Trophoblast cell (in vitro differentiated cells and primary cell): ENCODE data around the gene XIST.
"Not testable (repeated sequence)": the region's sequence is repeated elsewhere in the genome, so short reads cannot be mapped to it uniquely, and the experiment has no call there.

ENCODE experiments used
- DNase-seq, 2 donors: peaks; one replicate each; pipeline ENCODE4 v3.0.0-alpha.2; 2016
- H2AFZ ChIP-seq: 2 replicates; pipeline ENCODE4 v1.6.1; 2013; ENCODE audit warnings: low read length, moderate library complexity, mild to moderate bottlenecking; ENCODE audit not compliant: insufficient read depth, poor library complexity
- H2AK5ac ChIP-seq: 2 replicates; pipeline ENCODE4 v1.6.1; 2013; ENCODE audit warnings: mild to moderate bottlenecking, low read length
- H2BK120ac ChIP-seq: 2 replicates; pipeline ENCODE4 v1.6.1; 2013; ENCODE audit warnings: low read length, mild to moderate bottlenecking, moderate library complexity; ENCODE audit not compliant: insufficient read depth, poor library complexity
- H2BK12ac ChIP-seq: 2 replicates; pipeline ENCODE4 v1.6.1; 2013; ENCODE audit warnings: mild to moderate bottlenecking, low read length, moderate library complexity
- H2BK5ac ChIP-seq: 2 replicates; pipeline ENCODE4 v1.6.1; 2013; ENCODE audit warnings: low read length, low read depth, moderate library complexity, mild to moderate bottlenecking; ENCODE audit not compliant: poor library complexity
- H3K14ac ChIP-seq: 2 replicates; pipeline ENCODE4 v1.6.1; 2013; ENCODE audit warnings: mild to moderate bottlenecking, low read length
- H3K18ac ChIP-seq: 2 replicates; pipeline ENCODE4 v1.6.1; 2013; ENCODE audit warnings: mild to moderate bottlenecking, low read length
- H3K23ac ChIP-seq: 2 replicates; pipeline ENCODE4 v1.6.1; 2013; ENCODE audit warnings: low read length
- H3K27ac ChIP-seq: 2 replicates; pipeline ENCODE4 v1.5.1; 2013; ENCODE audit warnings: low read depth, mild to moderate bottlenecking, inconsistent platforms, low read length, moderate library complexity
- H3K27me3 ChIP-seq: 2 replicates; pipeline ENCODE4 v1.6.1; 2013; ENCODE audit warnings: inconsistent platforms, mild to moderate bottlenecking, low read length, moderate library complexity; ENCODE audit not compliant: insufficient read depth
- H3K36me3 ChIP-seq, 2 experiments: 1 replicate in 1 of 2; 2 replicates in 1 of 2; pipeline ENCODE4 v1.6.1; 2013; ENCODE audit warnings: low read length in 2 of 2, mild to moderate bottlenecking in 2 of 2, moderate library complexity in 1 of 2; ENCODE audit not compliant: insufficient read depth in 2 of 2, control insufficient read depth in 1 of 2
- H3K4ac ChIP-seq: 2 replicates; pipeline ENCODE4 v1.6.1; 2013; ENCODE audit warnings: low read depth, mild to moderate bottlenecking, low read length, moderate library complexity
- H3K4me1 ChIP-seq, 2 experiments: 1 replicate in 1 of 2; 2 replicates in 1 of 2; pipeline ENCODE4 v1.6.1; 2013; ENCODE audit warnings: low read length in 2 of 2, mild to moderate bottlenecking in 2 of 2, moderate library complexity in 1 of 2; ENCODE audit not compliant: insufficient read depth in 2 of 2, control insufficient read depth in 1 of 2
- H3K4me2 ChIP-seq: 2 replicates; pipeline ENCODE4 v1.6.1; 2013; ENCODE audit warnings: inconsistent platforms, mild to moderate bottlenecking, low read length, moderate library complexity
- H3K4me3 ChIP-seq: 2 replicates; pipeline ENCODE4 v1.5.1; 2013; ENCODE audit warnings: mild to moderate bottlenecking, low read depth, low read length, inconsistent platforms
- H3K79me1 ChIP-seq: one replicate; pipeline ENCODE4 v1.6.1; 2013; ENCODE audit warnings: low read length
- H3K79me2 ChIP-seq: 2 replicates; pipeline ENCODE4 v1.6.1; 2013; ENCODE audit warnings: low read length, mild to moderate bottlenecking; ENCODE audit not compliant: control insufficient read depth, insufficient read depth, poor library complexity
- H3K9ac ChIP-seq: 2 replicates; pipeline ENCODE4 v1.6.1; 2013; ENCODE audit warnings: mild to moderate bottlenecking, low read length
- H3K9me3 ChIP-seq: 2 replicates; pipeline ENCODE4 v1.6.1; 2013; ENCODE audit warnings: low read depth, mild to moderate bottlenecking, control low read depth, inconsistent platforms, low read length; ENCODE audit not compliant: insufficient read depth
- H4K12ac ChIP-seq: 2 replicates; pipeline ENCODE4 v1.6.1; 2013; ENCODE audit warnings: low read depth, mild to moderate bottlenecking, low read length, moderate library complexity
- H4K8ac ChIP-seq: 2 replicates; pipeline ENCODE4 v1.6.1; 2013; ENCODE audit warnings: low read depth, mild to moderate bottlenecking, low read length, moderate library complexity
- H4K91ac ChIP-seq: one replicate; pipeline ENCODE4 v1.6.1; 2013; ENCODE audit warnings: low read depth, mild to moderate bottlenecking, low read length, moderate library complexity
- WGBS: extraction: QIAGEN DNeasy Blood & Tissue Kit; methylation state at CpG from one replicate; pipeline ENCODE4 v1.1.7; 2013; ENCODE audit warnings: missing lambda C conversion rate; ENCODE audit not compliant: insufficient read length, insufficient coverage; ENCODE audit errors: extremely low coverage; 5-methylcytosine and 5-hydroxymethylcytosine counted together

Gene XIST

GRCh38 chrX:73804109-73804508 lies 48.4 kb downstream of the XIST start:
- H3K18ac ChIP-seq, H3K14ac ChIP-seq, H3K79me2 ChIP-seq, H4K8ac ChIP-seq, H3K4me2 ChIP-seq, DNase-seq, H3K36me3 ChIP-seq, H3K27ac ChIP-seq, H2AK5ac ChIP-seq, H3K4ac ChIP-seq, H3K4me3 ChIP-seq, H3K23ac ChIP-seq, H2BK5ac ChIP-seq, H3K27me3 ChIP-seq, H3K9me3 ChIP-seq, H4K12ac ChIP-seq, H3K4me1 ChIP-seq, H3K79me1 ChIP-seq, H4K91ac ChIP-seq, H2BK12ac ChIP-seq, H2AFZ ChIP-seq, H3K9ac ChIP-seq, H2BK120ac ChIP-seq: not testable (repeated sequence)
- no CpG with 5 or more reads among the region's 1 CpG for WGBS

GRCh38 chrX:73799888-73800287 lies 52.6 kb downstream of the XIST start:
- no peak for DNase-seq
- no peak overlapping the region for H3K27ac ChIP-seq
- no peaks in the 10 kb centered on the region for H3K79me1 ChIP-seq
- no peak overlapping the region for H3K4me3 ChIP-seq
- H3K9ac ChIP-seq, result no peak overlapping the region
- no peaks in the 10 kb centered on the region for H3K79me2 ChIP-seq
- H3K36me3 ChIP-seq, result no peaks in the 10 kb centered on the region
- H2AFZ ChIP-seq, result no peak overlapping the region
- no peaks in the 10 kb centered on the region for H3K9me3 ChIP-seq
- no peak overlapping the region for H3K4me2 ChIP-seq
- no peak overlapping the region for H4K12ac ChIP-seq
- H2BK5ac ChIP-seq, result no peak overlapping the region
- H4K91ac ChIP-seq, result no peak overlapping the region
- H4K8ac ChIP-seq, result no peak overlapping the region
- no peak overlapping the region for H3K14ac ChIP-seq
- H2BK120ac ChIP-seq, result no peak overlapping the region
- no peaks in the 10 kb centered on the region for H3K27me3 ChIP-seq
- no CpG with 5 or more reads among the region's 3 CpGs for WGBS
- H2BK12ac ChIP-seq, result no peak overlapping the region
- H3K4ac ChIP-seq, result no peak overlapping the region
- H3K18ac ChIP-seq, result no peak overlapping the region
- no peak overlapping the region for H2AK5ac ChIP-seq
- no peaks in the 10 kb centered on the region for H3K4me1 ChIP-seq
- H3K23ac ChIP-seq, result no peak overlapping the region

GRCh38 chrX:73792511-73792910 lies 60.0 kb downstream of the XIST start:
- not testable (repeated sequence) for H3K36me3 ChIP-seq, H4K91ac ChIP-seq, H3K14ac ChIP-seq, H3K9ac ChIP-seq, H2AK5ac ChIP-seq, H3K79me2 ChIP-seq, H3K18ac ChIP-seq, H3K9me3 ChIP-seq, H3K27ac ChIP-seq, H4K12ac ChIP-seq, H3K27me3 ChIP-seq, H2BK12ac ChIP-seq, H2BK5ac ChIP-seq, DNase-seq, H3K4me2 ChIP-seq, H3K23ac ChIP-seq, H2BK120ac ChIP-seq, H3K4me1 ChIP-seq, H4K8ac ChIP-seq, H3K4ac ChIP-seq, H2AFZ ChIP-seq, H3K4me3 ChIP-seq, H3K79me1 ChIP-seq
- no CpG with 5 or more reads among the region's 8 CpGs for WGBS

- no peak overlapping the region for H3K4me3 ChIP-seq
- no peak overlapping the region for H3K18ac ChIP-seq
- H2AFZ ChIP-seq, result no peak overlapping the region
- no peak overlapping the region for H3K23ac ChIP-seq
- H3K9me3 ChIP-seq, result no peaks in the 10 kb centered on the region
- H3K27me3 ChIP-seq, result no peaks in the 10 kb centered on the region
- H2BK120ac ChIP-seq, result no peak overlapping the region
- no peak overlapping the region for H2BK5ac ChIP-seq
- H2AK5ac ChIP-seq, result no peak overlapping the region
- no peak overlapping the region for H3K14ac ChIP-seq
- no peak overlapping the region for H3K9ac ChIP-seq
- no peaks in the 10 kb centered on the region for H3K4me1 ChIP-seq
- H3K27ac ChIP-seq, result no peak overlapping the region
- no peak overlapping the region for H3K4me2 ChIP-seq
- no peaks in the 10 kb centered on the region for H3K36me3 ChIP-seq
- H4K12ac ChIP-seq, result no peak overlapping the region
- DNase-seq, result no peak
- H2BK12ac ChIP-seq, result no peak overlapping the region
- no peak overlapping the region for H4K91ac ChIP-seq
- H3K79me2 ChIP-seq, result no peaks in the 10 kb centered on the region
- no peaks in the 10 kb centered on the region for H3K79me1 ChIP-seq
- no peak overlapping the region for H3K4ac ChIP-seq
- WGBS, result no CpG with 5 or more reads among the region's 1 CpG
- no peak overlapping the region for H4K8ac ChIP-seq
Observed at GRCh38 chrX:73785493-73785892, 67.0 kb downstream of the XIST start.
